K562 (cell line): ENCODE results near the gene C1QA. TPM values are rescaled to one million over a fixed set of nuclear protein-coding genes. Genes with fewer than 3 reads are reported as not detected.

Experiments used
- ATAC-seq: fragments of 200-7000 bp; cut with Tn5 transposase; 3 replicates; pipeline ENCODE4 v1.9.1; 2020; ENCODE audit warnings: moderate library complexity
- BruUV-seq: library from RNA; stranded (reverse); fragments of 400-500 nt; replicated peaks from 2 replicates; lab custom pipeline; 2021; lab: Mats Ljungman, UMichigan
- CTCF ChIA-PET: fragments of 300-600 bp; formaldehyde crosslinking; extraction: SDS; loops from one replicate; lab custom pipeline; 2021; ENCODE audit warnings: low intra/inter-chr PET ratio; lab: Yijun Ruan, JAX
- POLR2A ChIA-PET: fragments of 300-600, 350-650 bp; sonication (Branson Sonifier 250); formaldehyde crosslinking; extraction: SDS; loops from one replicate; lab custom pipeline; 2021; ENCODE audit warnings: antibody characterized with exemption, inconsistent platforms; lab: Yijun Ruan, JAX
- DNase-seq, 4 experiments: peaks; one replicate each; pipeline versions ENCODE4 v3.0.0 to v3.0.0-alpha.2; 2011 to 2018; ENCODE audit warnings: low spot score in 3 of 4, mixed read lengths in 3 of 4; ENCODE audit errors: extremely low read depth in 1 of 4
- FAIRE-seq: peaks from 2 replicates; lab custom pipeline; 2011; peaks lifted over from hg19 to GRCh38; lab: Jason Lieb, UNC
- H2AFZ ChIP-seq: 2 replicates; pipeline ENCODE4 v1.6.0; 2011; ENCODE audit warnings: low read depth, low read length, control low read depth, inconsistent platforms
- H3K27ac ChIP-seq: fragments of 200-600 bp; 3 replicates; pipeline ENCODE4 v1.8.0; 2011; ENCODE audit warnings: low read depth, mild to moderate bottlenecking, control low read depth, inconsistent platforms, low read length, moderate library complexity, mixed read lengths; ENCODE audit errors: extremely low read depth
- H3K27me3 ChIP-seq, 2 experiments: fragments of 300-600 bp in 1 of 2; 2 replicates in 1 of 2; 3 replicates in 1 of 2; pipeline versions ENCODE4 v1.6.0 to v1.8.0; 2011; ENCODE audit warnings: inconsistent platforms in 2 of 2, low read length in 2 of 2, mild to moderate bottlenecking in 1 of 2, mixed read lengths in 1 of 2, moderate library complexity in 1 of 2; ENCODE audit not compliant: control insufficient read depth in 2 of 2, insufficient read depth in 2 of 2
- H3K36me3 ChIP-seq: fragments of 300-600 bp; 3 replicates; pipeline ENCODE4 v1.8.0; 2011; ENCODE audit warnings: mild to moderate bottlenecking, low read length, inconsistent platforms; ENCODE audit not compliant: control insufficient read depth, insufficient read depth
- H3K4me1 ChIP-seq, 2 experiments: fragments of 200-600 bp in 1 of 2; replicated peaks in 1 of 2; 2 replicates in 1 of 2; 3 replicates in 1 of 2; pipeline versions ENCODE4 v1.5.1 to v1.8.0; 2011; ENCODE audit warnings: inconsistent platforms in 2 of 2, low read length in 2 of 2, mild to moderate bottlenecking in 1 of 2, mixed read lengths in 1 of 2, moderate library complexity in 1 of 2; ENCODE audit not compliant: control insufficient read depth in 2 of 2, insufficient read depth in 2 of 2
- H3K4me2 ChIP-seq: 2 replicates; pipeline ENCODE4 v1.6.1; 2011; ENCODE audit warnings: low read length, control low read depth, inconsistent platforms, mixed read lengths; ENCODE audit not compliant: insufficient read depth
- H3K4me3 ChIP-seq: fragments of 200-600 bp; sonication (generic), shearing (Covaris generic); 2 replicates; pipeline ENCODE4 v1.5.1; 2016; ENCODE audit warnings: control low read depth, inconsistent platforms
- H3K79me2 ChIP-seq: fragments of 200-600 bp; 3 replicates; pipeline ENCODE4 v1.8.0; 2011; ENCODE audit warnings: low read length, inconsistent platforms; ENCODE audit not compliant: control insufficient read depth, insufficient read depth
- H3K9ac ChIP-seq, 2 experiments: 2 replicates each; pipeline versions ENCODE4 v1.6.0 to v1.6.1; 2011; ENCODE audit warnings: low read depth in 2 of 2, low read length in 2 of 2, control low read depth in 1 of 2, inconsistent platforms in 1 of 2, mild to moderate bottlenecking in 1 of 2, mixed read lengths in 1 of 2; ENCODE audit not compliant: insufficient read depth in 1 of 2
- H3K9me1 ChIP-seq: one replicate; pipeline ENCODE4 v1.6.0; 2011; ENCODE audit warnings: inconsistent platforms, mild to moderate bottlenecking, low read length, moderate library complexity; ENCODE audit not compliant: control insufficient read depth, insufficient read depth
- H3K9me3 ChIP-seq: replicated peaks from 2 replicates; pipeline ENCODE4 v1.5.1; 2011; ENCODE audit warnings: low read depth, low read length, inconsistent platforms; ENCODE audit not compliant: control insufficient read depth, insufficient read depth
- H4K20me1 ChIP-seq: replicated peaks from 2 replicates; pipeline ENCODE4 v1.6.1; 2011; ENCODE audit warnings: low read length, inconsistent platforms, mixed read lengths; ENCODE audit not compliant: control insufficient read depth, insufficient read depth
- SMARCA4 ChIP-seq: fragments of 450-650 bp; IDR thresholded peaks from 2 replicates; pipeline ENCODE4 v1.6.1; 2016
- WGBS: fragments of 100-300 bp; shearing (Covaris generic); methylation state at CpG from one replicate; pipeline ENCODE4 v1.1.6; 2016; ENCODE audit warnings: low coverage, mixed read lengths; ENCODE audit not compliant: insufficient coverage; ENCODE audit errors: missing lambda C conversion rate; 5-methylcytosine and 5-hydroxymethylcytosine counted together
- in situ Hi-C: fragments of 300-500 bp; cut with MboI; formaldehyde crosslinking; loops from 4 replicates; pipeline ENCODE4 v1.15.0; 2018; ENCODE audit warnings: inconsistent platforms, mixed read lengths
- intact Hi-C: fragments of 100-400 bp; cut with micrococcal nuclease; formaldehyde crosslinking; loops from 2 replicates; pipeline ENCODE4 v1.14.2; 2022
- polyA plus RNA-seq, 8 experiments: library from polyadenylated mRNA; depleted of rRNA in 4 of 8; stranded (reverse) in 5 of 8; unstranded in 3 of 8; fragments of >200 nt; fragmentation: Nextera tagmentation in 2 of 8; fragmentation: Illumina TruSeq in 1 of 8; extraction: Ambion mirVana in 2 of 8; extraction: Trizol in 1 of 8; gene quantifications; 2 replicates each; pipeline versions ENCODE4 v1.2.1 to v1.2.3, GENCODE V29; 2011 to 2014; ENCODE audit warnings: inconsistent platforms in 1 of 8, missing spikeins in 1 of 8
- total RNA-seq, 7 experiments: library from RNA; depleted of rRNA in 6 of 7; stranded (reverse); fragments of >200 nt in 6 of 7; fragmentation: Illumina TruSeq in 2 of 7; extraction: Trizol in 2 of 7; gene quantifications; 2 replicates each; pipeline versions ENCODE4 v1.2.1 to v1.2.3, GENCODE V29; 2011 to 2021; ENCODE audit warnings: low replicate concordance in 1 of 7
- TF ChIP-seq, protein P1 (sequence below): fragments of 450-650 bp; IDR thresholded peaks from 2 replicates; pipeline ENCODE4 v1.6.1; 2016; ENCODE audit warnings: missing biosample characterization, missing genetic modification characterization
- TF ChIP-seq, protein P2 (sequence below): fragments of 450-650 bp; IDR thresholded peaks from 2 replicates; pipeline ENCODE4 v1.6.1; 2016; ENCODE audit warnings: borderline replicate concordance
- TF ChIP-seq, protein P3 (sequence below): fragments of 250-450 bp; sonication (Bioruptor Pico); IDR thresholded peaks from 2 replicates; pipeline ENCODE4 v1.8.0; 2022; ENCODE audit warnings: inconsistent platforms

The C1QA gene
- total and polyA plus RNA-seq, 9 of the 15 experiments (the other 6 are each of a cell fraction or from before 2014, with no cell fraction given): 0.71 TPM; not detected in 8

DNA sequence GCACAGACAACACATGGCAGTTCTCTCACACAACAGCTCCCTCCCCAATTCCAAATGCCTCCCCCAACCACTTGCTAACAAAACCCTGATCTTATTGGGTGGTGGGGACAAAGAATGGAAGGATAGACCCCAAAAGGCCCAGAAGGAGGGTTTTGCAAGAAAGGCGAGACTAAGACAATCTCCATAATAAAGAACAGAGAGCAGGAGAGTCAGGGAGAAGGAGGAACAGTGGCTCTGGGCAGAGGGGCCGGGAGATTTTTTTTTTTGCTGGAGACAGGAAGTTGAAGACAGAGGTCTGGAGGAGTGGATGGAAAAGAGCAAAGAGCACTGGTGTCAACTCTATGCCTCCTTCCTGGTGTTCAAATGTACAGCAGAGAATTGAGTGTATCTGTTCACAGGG is 6.5 kb upstream of the C1QA start:
- no peaks in the 10 kb centered on the region for H3K36me3 ChIP-seq
- no peak overlapping the region for H3K27ac ChIP-seq
- 0% methylated on average over 2 of the region's 2 CpGs for WGBS
- intact Hi-C loops: no loop called here
- no peak overlapping the region for H3K9ac ChIP-seq
- no peak overlapping the region for H3K4me2 ChIP-seq
- no peak for FAIRE-seq
- TF ChIP-seq SMARCA4: no peak
- TF ChIP-seq, protein P1, sequence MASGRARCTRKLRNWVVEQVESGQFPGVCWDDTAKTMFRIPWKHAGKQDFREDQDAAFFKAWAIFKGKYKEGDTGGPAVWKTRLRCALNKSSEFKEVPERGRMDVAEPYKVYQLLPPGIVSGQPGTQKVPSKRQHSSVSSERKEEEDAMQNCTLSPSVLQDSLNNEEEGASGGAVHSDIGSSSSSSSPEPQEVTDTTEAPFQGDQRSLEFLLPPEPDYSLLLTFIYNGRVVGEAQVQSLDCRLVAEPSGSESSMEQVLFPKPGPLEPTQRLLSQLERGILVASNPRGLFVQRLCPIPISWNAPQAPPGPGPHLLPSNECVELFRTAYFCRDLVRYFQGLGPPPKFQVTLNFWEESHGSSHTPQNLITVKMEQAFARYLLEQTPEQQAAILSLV (tag): no peak
- TF ChIP-seq, protein P2, sequence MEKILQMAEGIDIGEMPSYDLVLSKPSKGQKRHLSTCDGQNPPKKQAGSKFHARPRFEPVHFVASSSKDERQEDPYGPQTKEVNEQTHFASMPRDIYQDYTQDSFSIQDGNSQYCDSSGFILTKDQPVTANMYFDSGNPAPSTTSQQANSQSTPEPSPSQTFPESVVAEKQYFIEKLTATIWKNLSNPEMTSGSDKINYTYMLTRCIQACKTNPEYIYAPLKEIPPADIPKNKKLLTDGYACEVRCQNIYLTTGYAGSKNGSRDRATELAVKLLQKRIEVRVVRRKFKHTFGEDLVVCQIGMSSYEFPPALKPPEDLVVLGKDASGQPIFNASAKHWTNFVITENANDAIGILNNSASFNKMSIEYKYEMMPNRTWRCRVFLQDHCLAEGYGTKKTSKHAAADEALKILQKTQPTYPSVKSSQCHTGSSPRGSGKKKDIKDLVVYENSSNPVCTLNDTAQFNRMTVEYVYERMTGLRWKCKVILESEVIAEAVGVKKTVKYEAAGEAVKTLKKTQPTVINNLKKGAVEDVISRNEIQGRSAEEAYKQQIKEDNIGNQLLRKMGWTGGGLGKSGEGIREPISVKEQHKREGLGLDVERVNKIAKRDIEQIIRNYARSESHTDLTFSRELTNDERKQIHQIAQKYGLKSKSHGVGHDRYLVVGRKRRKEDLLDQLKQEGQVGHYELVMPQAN: no peak
- TF ChIP-seq, protein P3, sequence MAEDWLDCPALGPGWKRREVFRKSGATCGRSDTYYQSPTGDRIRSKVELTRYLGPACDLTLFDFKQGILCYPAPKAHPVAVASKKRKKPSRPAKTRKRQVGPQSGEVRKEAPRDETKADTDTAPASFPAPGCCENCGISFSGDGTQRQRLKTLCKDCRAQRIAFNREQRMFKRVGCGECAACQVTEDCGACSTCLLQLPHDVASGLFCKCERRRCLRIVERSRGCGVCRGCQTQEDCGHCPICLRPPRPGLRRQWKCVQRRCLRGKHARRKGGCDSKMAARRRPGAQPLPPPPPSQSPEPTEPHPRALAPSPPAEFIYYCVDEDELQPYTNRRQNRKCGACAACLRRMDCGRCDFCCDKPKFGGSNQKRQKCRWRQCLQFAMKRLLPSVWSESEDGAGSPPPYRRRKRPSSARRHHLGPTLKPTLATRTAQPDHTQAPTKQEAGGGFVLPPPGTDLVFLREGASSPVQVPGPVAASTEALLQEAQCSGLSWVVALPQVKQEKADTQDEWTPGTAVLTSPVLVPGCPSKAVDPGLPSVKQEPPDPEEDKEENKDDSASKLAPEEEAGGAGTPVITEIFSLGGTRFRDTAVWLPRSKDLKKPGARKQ (CRISPR knock-in tag): no peak
- TF ChIP-seq, all 486 proteins: peak for 0
- no peak overlapping the region for H2AFZ ChIP-seq
- no peak overlapping the region for H3K4me3 ChIP-seq
- H4K20me1 ChIP-seq: peaks cover 16% of the 10 kb centered on the region
- in situ Hi-C loops: no loop called here
- ChIA-PET CTCF (no interaction called here), POLR2A (no interaction called here)
- H3K9me1 ChIP-seq: no peaks in the 10 kb centered on the region
- BruUV-seq: no TSS peak
- no peak for ATAC-seq
- no peak for DNase-seq
- no peaks in the 10 kb centered on the region for H3K79me2 ChIP-seq
- H3K4me1 ChIP-seq: no peaks in the 10 kb centered on the region
- peaks cover 18 to 71% of the 10 kb centered on the region in 2 experiments for H3K27me3 ChIP-seq
- no peaks in the 10 kb centered on the region for H3K9me3 ChIP-seq
